Activated CD8-positive, alpha-beta memory T cell treated with anti-CD3 and anti-CD28 coated beads, Interleukin-2, amount 10 ng/mL, durations not matched to agents 7 days and 5 days (primary cell): ENCODE measurements around the gene MBD4. TPM values are rescaled to one million over a fixed set of nuclear protein-coding genes. Genes with fewer than 3 reads are reported as not detected.
A peak's percentile ranks its signal among the peaks of the same experiment; 100 is the strongest.
"Not testable (repeated sequence)": the region's sequence is repeated elsewhere in the genome, so short reads cannot be mapped to it uniquely, and the experiment has no call there.

Experiments used
- ATAC-seq: fragments of 150-1000 bp; cut with Tn5 transposase; one replicate; pipeline ENCODE4 v1.10.0; 2021; ENCODE audit warnings: moderate library complexity
- CTCF ChIA-PET: fragments of 350-600 bp; sonication (Branson Sonifier 250); formaldehyde crosslinking; loops from one replicate; lab custom pipeline; 2021; ENCODE audit warnings: antibody characterized with exemption; lab: Charles Lee
- DNase-seq: peaks from one replicate; pipeline ENCODE4 v3.0.0-alpha.2; 2020
- H3K27ac Mint-ChIP-seq: one replicate; pipeline ENCODE4 v1.8.0; 2021; ENCODE audit warnings: mild to moderate bottlenecking, mixed read lengths
- H3K27me3 Mint-ChIP-seq: one replicate; pipeline ENCODE4 v1.8.0; 2021; ENCODE audit warnings: mixed read lengths
- H3K36me3 Mint-ChIP-seq: one replicate; pipeline ENCODE4 v1.8.0; 2021; ENCODE audit warnings: mild to moderate bottlenecking, mixed read lengths
- H3K4me1 Mint-ChIP-seq: one replicate; pipeline ENCODE4 v1.8.0; 2021; ENCODE audit warnings: mixed read lengths
- H3K4me3 Mint-ChIP-seq: one replicate; pipeline ENCODE4 v1.8.0; 2021; ENCODE audit warnings: mild to moderate bottlenecking, moderate library complexity, mixed read lengths
- H3K9me3 Mint-ChIP-seq: one replicate; pipeline ENCODE4 v1.8.0; 2022; ENCODE audit warnings: low read depth, mixed read lengths
- total RNA-seq, 2 experiments: library from RNA; stranded (reverse); gene quantifications; one replicate each; pipeline ENCODE4 v1.2.3, GENCODE V29; 2021

MBD4 gene
- total RNA-seq, 2 experiments from 2014 or later, result 51.9 to 52.0 TPM

GRCh38 chr3:129404610-129405009 lies 35.1 kb downstream of the MBD4 start:
- CTCF ChIA-PET, result no interaction called here
- no peak overlapping the region for H3K4me3 Mint-ChIP-seq
- DNase-seq (no peak), ATAC-seq (no peak)
- no peaks in the 10 kb centered on the region for H3K36me3 Mint-ChIP-seq
- H3K27ac Mint-ChIP-seq, result no peak overlapping the region
- H3K9me3 Mint-ChIP-seq, result no peaks in the 10 kb centered on the region
- no peaks in the 10 kb centered on the region for H3K27me3 Mint-ChIP-seq
- peaks cover 4% of the 10 kb centered on the region for H3K4me1 Mint-ChIP-seq

GRCh38 chr3:129404130-129404529 lies 35.6 kb downstream of the MBD4 start:
- CTCF ChIA-PET, result no interaction called here
- DNase-seq, result no peak
- H3K36me3 Mint-ChIP-seq, result no peaks in the 10 kb centered on the region
- no peaks in the 10 kb centered on the region for H3K27me3 Mint-ChIP-seq
- H3K27ac Mint-ChIP-seq, result no peak overlapping the region
- H3K9me3 Mint-ChIP-seq, result no peaks in the 10 kb centered on the region
- H3K4me3 Mint-ChIP-seq, result no peak overlapping the region
- no peak for ATAC-seq
- H3K4me1 Mint-ChIP-seq, result peaks cover 6% of the 10 kb centered on the region

GRCh38 chr3:129403450-129403849 lies 36.3 kb downstream of the MBD4 start:
- Mint-ChIP-seq H3K27ac (no peak overlapping the region), H3K36me3 (no peaks in the 10 kb centered on the region)
- CTCF ChIA-PET, result interaction anchor here (1.2 kb wide), 1 partner anchor 20 kb away, joined by 3 read pairs; no protein-coding TSS in a partner anchor

DNA sequence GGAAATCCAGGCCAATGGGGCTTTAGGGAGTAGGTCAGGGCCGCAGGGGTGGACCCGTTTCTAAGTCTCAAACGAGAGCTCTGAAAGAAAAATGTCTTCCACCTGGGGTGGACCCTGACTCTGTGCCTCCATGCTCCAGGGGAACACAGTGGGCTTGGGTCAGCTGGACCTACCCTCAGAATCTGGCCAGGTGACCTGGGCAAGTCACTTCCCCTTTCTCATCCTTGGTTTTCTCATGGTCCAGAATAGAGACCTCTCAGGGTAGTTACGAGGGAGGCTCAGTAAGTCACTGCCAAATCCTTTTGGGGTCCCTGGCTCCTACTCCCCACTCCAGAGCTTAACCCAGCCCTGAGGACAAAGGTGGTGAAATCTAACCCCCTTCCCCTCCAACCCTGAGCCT lies 37.1 kb downstream of the MBD4 start:
- Mint-ChIP-seq H3K4me1 (peaks cover 17% of the 10 kb centered on the region), H3K36me3 (peaks cover under 1% of the 10 kb centered on the region)

More at GRCh38 chr3:129403450-129403849, 36.3 kb downstream of the MBD4 start:
- H3K27me3 Mint-ChIP-seq, result no peaks in the 10 kb centered on the region
- H3K4me1 Mint-ChIP-seq, result peaks cover 10% of the 10 kb centered on the region
- H3K9me3 Mint-ChIP-seq, result no peaks in the 10 kb centered on the region
- DNase-seq, result no peak
- ATAC-seq, result no peak
- no peak overlapping the region for H3K4me3 Mint-ChIP-seq

DNA sequence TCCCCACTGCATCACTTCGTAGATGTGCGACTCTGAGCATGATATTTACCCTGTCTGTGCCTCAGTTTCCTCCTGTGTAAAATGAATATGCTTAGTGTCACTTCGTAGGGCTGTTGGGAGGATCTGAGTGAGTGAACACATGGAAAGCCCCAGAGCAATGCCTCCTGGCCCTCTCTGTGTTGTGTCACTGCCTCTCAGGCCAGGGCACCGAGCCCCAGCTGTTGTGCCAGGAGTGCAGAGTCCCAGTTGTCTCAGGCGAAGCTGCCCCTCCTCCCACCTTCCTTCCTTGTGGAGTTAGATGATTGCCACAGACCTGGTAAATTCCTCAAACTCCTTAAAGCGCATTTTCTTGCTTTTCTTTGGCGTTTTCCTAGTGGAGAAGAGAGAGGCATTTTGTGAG lies 37.5 kb downstream of the MBD4 start:
- H3K9me3 Mint-ChIP-seq, result no peaks in the 10 kb centered on the region
- H3K27ac Mint-ChIP-seq, result no peak overlapping the region
- peaks cover 21% of the 10 kb centered on the region for H3K4me1 Mint-ChIP-seq
- DNase-seq, result no peak
- H3K27me3 Mint-ChIP-seq, result no peaks in the 10 kb centered on the region
- H3K4me3 Mint-ChIP-seq, result no peak overlapping the region
- no peak for ATAC-seq
- H3K36me3 Mint-ChIP-seq, result peaks cover 3% of the 10 kb centered on the region
- CTCF ChIA-PET, result interaction anchor here (1.2 kb wide), 1 partner anchor 19 kb away, joined by 3 read pairs; no protein-coding TSS in a partner anchor

More for the DNA sequence above, 37.1 kb downstream of the MBD4 start:
- Mint-ChIP-seq H3K27ac (no peak overlapping the region), H3K27me3 (no peaks in the 10 kb centered on the region), H3K9me3 (no peaks in the 10 kb centered on the region), H3K4me3 (no peak overlapping the region)
- CTCF ChIA-PET, result interaction anchor here (1.2 kb wide), 1 partner anchor 19 kb away, joined by 3 read pairs; no protein-coding TSS in a partner anchor
- ATAC-seq (no peak), DNase-seq (no peak)

GRCh38 chr3:129399895-129400357 lies 39.8 kb downstream of the MBD4 start:
- peaks cover 37% of the 10 kb centered on the region for H3K4me1 Mint-ChIP-seq

DNA sequence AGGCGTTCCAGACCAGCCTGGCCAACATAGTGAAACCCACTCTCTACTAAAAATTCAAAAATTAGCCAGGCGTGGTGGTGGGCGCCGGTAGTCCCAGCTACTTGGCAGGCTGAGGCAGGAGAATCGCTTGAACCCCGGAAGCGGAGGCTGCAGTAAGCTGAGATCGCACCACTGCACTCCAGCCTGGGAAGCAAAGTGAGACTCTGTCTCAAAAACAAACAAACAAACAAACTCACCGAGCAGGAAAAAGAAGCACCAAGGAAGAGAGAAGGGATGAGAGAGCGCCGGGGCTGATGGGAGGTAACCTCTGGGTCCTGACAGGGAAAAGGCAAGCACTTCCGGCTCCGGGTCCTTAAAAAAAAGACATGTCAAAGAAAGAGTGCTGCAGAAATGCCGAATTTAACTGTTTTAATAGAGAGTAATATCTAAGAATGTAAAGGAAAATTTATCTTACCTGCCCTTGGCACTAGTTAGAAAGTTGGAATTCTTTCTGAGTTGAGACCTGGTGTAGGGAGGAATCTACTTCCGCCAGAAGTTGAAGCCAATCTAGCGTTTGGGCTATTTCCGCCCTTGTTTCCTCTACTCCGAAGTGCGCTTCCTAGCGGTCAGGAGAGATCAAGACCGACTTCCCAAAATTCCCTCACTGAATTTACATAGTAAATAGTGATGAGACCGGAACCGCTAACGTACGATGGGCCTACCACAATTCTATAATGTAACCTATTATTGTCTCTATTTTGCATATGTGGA lies 40.4 kb downstream of the MBD4 start:
- peaks cover 12% of the 10 kb centered on the region for H3K36me3 Mint-ChIP-seq
- peak overlapping the region; percentile 97 for H3K27ac Mint-ChIP-seq
- H3K4me1 Mint-ChIP-seq, result peaks cover 37% of the 10 kb centered on the region
- no peaks in the 10 kb centered on the region for H3K9me3 Mint-ChIP-seq
- no peaks in the 10 kb centered on the region for H3K27me3 Mint-ChIP-seq
- peak overlapping the region; percentile 98 for H3K4me3 Mint-ChIP-seq
- DNase-seq (peak; percentile 84), ATAC-seq (peak; percentile 86)
- CTCF ChIA-PET, result interaction anchor here (0.6 to 2.8 kb wide), 17 partner anchors 9 to 782 kb away, joined by 3 to 13 read pairs (median 5); partner anchors contain the start of genes EFCAB12 and IFT122

More at GRCh38 chr3:129399895-129400357, 39.8 kb downstream of the MBD4 start:
- peak overlapping the region; percentile 97 for H3K27ac Mint-ChIP-seq
- peak overlapping the region; percentile 98 for H3K4me3 Mint-ChIP-seq
- no peaks in the 10 kb centered on the region for H3K27me3 Mint-ChIP-seq
- CTCF ChIA-PET, result interaction anchor here (0.6 to 2.8 kb wide), 18 partner anchors 9 to 782 kb away, joined by 3 to 13 read pairs (median 4); partner anchors contain the start of genes EFCAB12 and IFT122
- peaks cover 12% of the 10 kb centered on the region for H3K36me3 Mint-ChIP-seq
- no peak for DNase-seq
- peak; percentile 40 for ATAC-seq
- no peaks in the 10 kb centered on the region for H3K9me3 Mint-ChIP-seq

- DNase-seq, result no peak
- Mint-ChIP-seq H3K27me3 (no peaks in the 10 kb centered on the region), H3K4me1 (peaks cover 37% of the 10 kb centered on the region), H3K4me3 (peak overlapping the region; percentile 98), H3K9me3 (no peaks in the 10 kb centered on the region), H3K27ac (peak overlapping the region; percentile 97), H3K36me3 (peaks cover 14% of the 10 kb centered on the region)
- ATAC-seq, result peak; percentile 41
- CTCF ChIA-PET, result interaction anchor here (1.2 to 2.8 kb wide), 6 partner anchors 15 to 707 kb away, joined by 3 to 11 read pairs (median 6); partner anchors contain the start of gene EFCAB12
These were observed 41.0 kb downstream of the MBD4 start for GRCh38 chr3:129398803-129399144.

DNA sequence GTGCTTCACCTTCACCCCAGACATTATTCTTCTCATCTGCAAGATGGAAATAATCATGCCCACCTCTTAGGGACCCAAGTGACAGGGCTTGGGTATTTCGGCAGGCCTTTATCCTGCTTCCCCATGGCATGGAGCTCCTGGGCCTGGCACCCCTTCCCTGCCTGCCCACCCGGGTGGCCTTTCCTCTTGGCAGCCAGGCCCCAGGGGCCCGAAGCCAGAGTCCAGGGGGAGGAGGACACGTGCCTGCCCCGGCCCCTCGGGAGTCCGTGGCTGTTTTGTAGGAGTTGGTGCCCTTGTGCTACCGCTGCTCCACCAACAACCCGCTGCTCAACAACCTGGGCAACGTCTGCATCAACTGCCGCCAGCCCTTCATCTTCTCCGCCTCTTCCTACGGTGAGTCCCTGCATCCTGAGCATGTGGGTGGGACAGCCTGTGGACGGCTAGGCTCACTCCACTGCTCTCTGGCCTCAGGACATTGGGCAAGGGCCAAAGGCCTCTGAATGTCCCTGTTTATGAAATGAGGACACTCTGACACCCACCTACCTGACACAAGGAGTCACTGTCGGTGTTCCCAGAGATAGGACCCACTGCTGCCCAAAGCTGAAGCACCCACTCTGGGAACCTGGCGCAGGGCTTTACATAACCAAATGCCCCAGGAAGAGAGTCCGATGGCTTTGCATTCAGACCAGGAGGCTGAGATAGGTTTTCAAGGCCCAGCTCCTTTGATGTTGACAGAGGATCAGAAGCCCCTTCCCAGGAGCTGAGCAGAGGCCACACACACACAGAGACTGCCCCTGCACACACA lies 45.8 kb downstream of the MBD4 start:
- H3K27me3 Mint-ChIP-seq, H3K4me3 Mint-ChIP-seq, DNase-seq, CTCF ChIA-PET, H3K27ac Mint-ChIP-seq, ATAC-seq, H3K9me3 Mint-ChIP-seq: not testable (repeated sequence)
- Mint-ChIP-seq H3K4me1 (peaks cover 30% of the 10 kb centered on the region), H3K36me3 (peaks cover 37% of the 10 kb centered on the region)

- no peak overlapping the region for H3K4me3 Mint-ChIP-seq
These were observed 46.5 kb downstream of the MBD4 start for GRCh38 chr3:129393271-129393670.

DNA sequence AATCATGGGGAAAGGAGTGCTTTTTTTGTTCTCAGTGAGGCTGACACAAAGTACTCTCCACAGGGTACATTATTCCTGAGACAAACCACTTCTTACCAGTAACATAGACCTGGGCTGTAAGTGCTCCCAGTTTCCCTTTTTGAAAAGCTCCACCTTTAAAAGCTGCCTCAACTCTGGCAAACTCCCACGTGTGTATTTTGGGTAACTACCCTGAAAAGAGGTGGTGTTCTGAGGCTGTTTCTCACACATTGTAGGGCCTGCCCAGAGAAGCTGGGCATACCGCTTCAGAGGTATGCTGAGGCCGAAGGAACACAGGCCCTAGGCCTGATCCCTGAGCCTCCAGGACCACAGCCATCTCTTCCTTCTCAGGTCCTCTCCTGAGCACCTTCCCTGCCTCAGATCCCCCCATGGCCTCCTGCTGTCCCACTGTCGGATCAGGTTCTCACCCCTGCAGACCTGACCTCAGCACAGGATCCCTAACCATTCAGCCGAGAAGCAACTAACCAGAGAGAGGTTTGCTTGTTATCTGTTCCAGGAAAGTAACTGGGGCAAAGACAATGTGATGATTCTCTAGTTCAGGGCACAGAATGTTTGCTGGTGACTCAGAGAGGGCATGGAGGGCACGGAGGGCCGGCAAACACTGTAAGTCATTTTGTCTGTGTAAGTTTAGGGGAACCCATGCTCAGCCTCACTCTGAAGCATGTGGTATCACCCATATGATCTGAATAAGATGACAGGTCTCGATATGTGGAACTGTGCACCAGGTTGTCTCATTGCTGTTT lies 47.5 kb downstream of the MBD4 start:
- Mint-ChIP-seq H3K36me3 (peaks cover 42% of the 10 kb centered on the region), H3K4me1 (peaks cover 16% of the 10 kb centered on the region)
- CTCF ChIA-PET, H3K4me3 Mint-ChIP-seq, H3K27ac Mint-ChIP-seq, H3K9me3 Mint-ChIP-seq, DNase-seq, ATAC-seq, H3K27me3 Mint-ChIP-seq: not testable (repeated sequence)

More at GRCh38 chr3:129393271-129393670, 46.5 kb downstream of the MBD4 start:
- CTCF ChIA-PET, result no interaction called here
- Mint-ChIP-seq H3K27ac (no peak overlapping the region), H3K4me1 (peaks cover 25% of the 10 kb centered on the region), H3K9me3 (no peaks in the 10 kb centered on the region), H3K27me3 (no peaks in the 10 kb centered on the region), H3K36me3 (peaks cover 38% of the 10 kb centered on the region)
- no peak for ATAC-seq
- DNase-seq, result no peak

DNA sequence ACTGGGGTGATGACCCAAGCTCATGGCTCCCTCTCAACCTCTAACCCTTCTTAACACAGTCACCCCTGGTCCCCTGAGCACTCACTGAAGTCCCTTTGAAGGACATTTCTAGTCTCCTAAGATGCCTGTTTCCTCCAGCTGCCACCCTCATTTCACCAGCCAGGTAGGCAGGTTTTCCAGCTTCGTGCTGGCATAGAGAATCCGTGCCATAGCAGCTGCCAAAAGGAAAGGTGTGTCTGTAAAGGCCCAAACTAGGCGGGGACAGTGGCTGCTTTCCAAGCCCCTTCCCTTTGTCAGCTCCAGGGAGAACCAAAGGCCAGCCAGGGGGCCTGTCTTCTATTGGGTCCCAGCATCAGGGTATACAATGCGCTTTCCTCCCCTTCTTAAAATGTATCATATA lies 48.2 kb downstream of the MBD4 start:
- CTCF ChIA-PET, DNase-seq, H3K4me3 Mint-ChIP-seq, H3K27ac Mint-ChIP-seq, H3K9me3 Mint-ChIP-seq, H3K4me1 Mint-ChIP-seq, ATAC-seq, H3K27me3 Mint-ChIP-seq: not testable (repeated sequence)
- peaks cover 46% of the 10 kb centered on the region for H3K36me3 Mint-ChIP-seq

- CTCF ChIA-PET, result no interaction called here
- Mint-ChIP-seq H3K4me3 (no peak overlapping the region), H3K27ac (no peak overlapping the region), H3K27me3 (no peaks in the 10 kb centered on the region), H3K4me1 (no peaks in the 10 kb centered on the region), H3K9me3 (no peaks in the 10 kb centered on the region), H3K36me3 (peaks cover 39% of the 10 kb centered on the region)
- DNase-seq (no peak), ATAC-seq (no peak)
These were observed 50.2 kb downstream of the MBD4 start for GRCh38 chr3:129389572-129389937.
